ENCODE results near the gene RMRP. TPM values are rescaled to one million over a fixed set of nuclear protein-coding genes. Genes with fewer than 3 reads are reported as not detected.
A peak's percentile ranks its signal among the peaks of the same experiment; 100 is the strongest.

The RMRP gene
- total and polyA plus RNA-seq, 2 of the 4 experiments (the other 2 are of a cell fraction) = 39.7 to 13,690 TPM

GRCh38 chr9:35684921-35685320, 27.1 kb upstream of the RMRP start:
- peaks cover 98% of the 10 kb centered on the region for H4K20me1 ChIP-seq (ENCODE audit: insufficient read depth, low read length)
- no peak overlapping the region for H3K56ac ChIP-seq (ENCODE audit: extremely low read depth, insufficient read depth, low read length)
- POLR2A ChIA-PET (ENCODE audit: unreplicated experiment) = interaction anchor here (2.8 to 3.8 kb wide), 2 partner anchors 15 to 24 kb away, joined by 11 to 14 read pairs; no protein-coding TSS in a partner anchor
- no peak overlapping the region for H2AFZ ChIP-seq (replicated peaks; ENCODE audit: low read length, poor library complexity)
- H4K8ac ChIP-seq (ENCODE audit: low read depth in 2 of 2, low read length in 2 of 2) = no peak overlapping the region
- no peak for DNase-seq
- H2BK15ac ChIP-seq (ENCODE audit: low read depth, low read length) = no peak overlapping the region
- H2BK5ac ChIP-seq (ENCODE audit: low read depth, low read length, poor library complexity, severe bottlenecking) = peak overlapping the region; percentile 25
- H3K4me3 ChIP-seq (ENCODE audit: insufficient read depth, low read depth, low read length) = no peak overlapping the region
- H3K23ac ChIP-seq (ENCODE audit: low read depth, low read length) = no peak overlapping the region; the same call in 1 of the 2 replicates
- H2AK9ac ChIP-seq (replicated peaks; ENCODE audit: low read depth, low read length, poor library complexity) = peak overlapping the region; percentile 31
- no peak overlapping the region for H2BK120ac ChIP-seq (ENCODE audit: low read depth, low read length)
- H3K18ac ChIP-seq (ENCODE audit: low read depth, low read length) = no peak overlapping the region
- H3K9ac ChIP-seq (ENCODE audit: low read depth, low read length) = peak overlapping the region; percentile 24; the same call in 1 of the 2 replicates
- 100% methylated on average over 1 of the region's 10 CpGs; no CpG with 5 or more reads in 1 of the 2 experiments for WGBS, 2 experiments (ENCODE audit: extremely low coverage in 2 of 2, insufficient read length in 1 of 2)
- no peak overlapping the region for H4K5ac ChIP-seq (ENCODE audit: low read depth, low read length)
- no peaks in the 10 kb centered on the region for H3K27me3 ChIP-seq (ENCODE audit: control insufficient read depth, insufficient read depth, low read length)
- dilution Hi-C loops (cut with HindIII; ENCODE audit: low sequenced_read_pairs, unreplicated experiment) = no loop called here
- peak overlapping the region; percentile 22; the same call in 1 of the 2 replicates for H3K14ac ChIP-seq (replicated peaks; ENCODE audit: low read depth, low read length)
- H4K91ac ChIP-seq (ENCODE audit: insufficient read depth, low read depth, low read length) = no peak overlapping the region
- intact Hi-C loops (cut with micrococcal nuclease) = loop anchor here (10.0 kb wide), 1 partner anchor 80 kb away; the partner anchor contains the start of gene TESK1
- H3K9me3 ChIP-seq (ENCODE audit: control insufficient read depth, insufficient read depth, low read length) = no peaks in the 10 kb centered on the region
- CTCF ChIA-PET = interaction anchor here (0.5 to 0.6 kb wide), 2 partner anchors 39 to 44 kb away, joined by 3 read pairs; no protein-coding TSS in a partner anchor
- H3K4me2 ChIP-seq (ENCODE audit: low read depth, low read length) = peak overlapping the region; percentile 14; the same call in 1 of the 2 replicates
- TF ChIP-seq USF2 (IDR thresholded peaks at IDR 0.05; ENCODE audit: low read depth, low read length) (no peak), BHLHE40 (IDR thresholded peaks at IDR 0.05; ENCODE audit: low read depth, low read length) (no peak)
- BruUV-seq (replicated peaks) = no TSS peak
- peaks cover 51% of the 10 kb centered on the region for H3K9me1 ChIP-seq (ENCODE audit: insufficient read depth, low read length)
- no peak for ATAC-seq (ENCODE audit: low read depth)
- in situ Hi-C loops (cut with MboI; ENCODE audit: low sequenced_read_pairs) = no loop called here
- peaks cover 13 to 88% of the 10 kb centered on the region in 2 experiments for H3K79me1 ChIP-seq (ENCODE audit: low read depth in 1 of 2, low read length in 2 of 2)
- H3K4me1 ChIP-seq (ENCODE audit: control insufficient read depth, insufficient read depth, low read length) = peaks cover 57% of the 10 kb centered on the region
- H3K4ac ChIP-seq (ENCODE audit: low read depth, low read length) = no peak overlapping the region
- no peak overlapping the region for H2AK5ac ChIP-seq (ENCODE audit: low read depth, low read length)
- H3K36me3 ChIP-seq (ENCODE audit: control insufficient read depth, insufficient read depth, low read length) = peaks cover 67% of the 10 kb centered on the region
- H2BK20ac ChIP-seq (ENCODE audit: low read depth, low read length) = no peak overlapping the region
- peak overlapping the region; percentile 11; the same call in 1 of the 2 replicates for H3K27ac ChIP-seq (ENCODE audit: insufficient read depth, low read length)
